T-helper 22 cell (primary cell): Measurements from ENCODE around the gene VAV1.

Source experiments
- DNase-seq: peaks from one replicate; pipeline ENCODE4 v3.0.0-alpha.2; 2020; ENCODE audit warnings: low read depth

Gene VAV1

GRCh38 chr19:6894313-6894712, 121.8 kb downstream of the VAV1 start:
- no peak for DNase-seq

- no peak for DNase-seq
Observed at GRCh38 chr19:6903446-6903845, 130.9 kb downstream of the VAV1 start.

GRCh38 chr19:6906559-6907060, 134.1 kb downstream of the VAV1 start:
- DNase-seq: no peak
